Caco-2 (cell line): ENCODE measurements around the gene PFKFB1. TPM values are rescaled to one million over a fixed set of nuclear protein-coding genes. Genes with fewer than 3 reads are reported as not detected.

Source experiments
- BruUV-seq: library from RNA; stranded (reverse); fragments of 400-500 nt; replicated peaks from 2 replicates; lab custom pipeline; 2021; lab: Mats Ljungman, UMichigan
- CTCF ChIA-PET: fragments of 300-600 bp; sonication (Branson Sonifier 250); formaldehyde crosslinking; loops from one replicate; lab custom pipeline; 2022; ENCODE audit warnings: antibody characterized with exemption; lab: Charles Lee
- POLR2A ChIA-PET: fragments of 300-600 bp; sonication (Branson Sonifier 250); formaldehyde crosslinking; loops from one replicate; lab custom pipeline; 2022; ENCODE audit warnings: antibody characterized with exemption; lab: Charles Lee
- DNase-seq, 2 experiments: peaks; one replicate each; pipeline versions ENCODE4 v3.0.0 to v3.0.0-alpha.2; 2020 to 2022
- H3K27me3 ChIP-seq: replicated peaks from 2 replicates; pipeline ENCODE4 v1.6.0; 2011; ENCODE audit warnings: low read length; ENCODE audit not compliant: control insufficient read depth, insufficient read depth
- H3K36me3 ChIP-seq: 2 replicates; pipeline ENCODE4 v1.5.1; 2011; ENCODE audit warnings: low read length; ENCODE audit not compliant: control insufficient read depth, insufficient read depth
- H3K4me1 ChIP-seq: fragments of 250-450 bp; sonication (Bioruptor Pico); 2 replicates; pipeline ENCODE4 v1.5.1; 2020; ENCODE audit warnings: mild to moderate bottlenecking
- H3K4me3 ChIP-seq: 2 replicates; pipeline ENCODE4 v1.5.1; 2011; ENCODE audit warnings: low read depth, mild to moderate bottlenecking, control low read depth, low read length
- H3K9me3 ChIP-seq: fragments of 250-450 bp; sonication (Bioruptor Pico); 2 replicates; pipeline ENCODE4 v1.5.1; 2020; ENCODE audit warnings: mild to moderate bottlenecking, moderate library complexity
- H3K27ac Mint-ChIP-seq: one replicate; pipeline ENCODE4 v1.8.0; 2022; ENCODE audit warnings: mixed read lengths; ENCODE audit not compliant: unreplicated experiment
- H3K27me3 Mint-ChIP-seq: one replicate; pipeline ENCODE4 v1.8.0; 2022; ENCODE audit warnings: mixed read lengths; ENCODE audit not compliant: insufficient read depth, unreplicated experiment
- H3K36me3 Mint-ChIP-seq: one replicate; pipeline ENCODE4 v1.8.0; 2022; ENCODE audit warnings: mild to moderate bottlenecking, mixed read lengths; ENCODE audit not compliant: insufficient read depth, unreplicated experiment
- H3K4me1 Mint-ChIP-seq: one replicate; pipeline ENCODE4 v1.8.0; 2022; ENCODE audit warnings: low read depth, mixed read lengths; ENCODE audit not compliant: unreplicated experiment
- H3K4me3 Mint-ChIP-seq: one replicate; pipeline ENCODE4 v1.8.0; 2022; ENCODE audit warnings: mild to moderate bottlenecking, moderate library complexity, mixed read lengths; ENCODE audit not compliant: unreplicated experiment
- H3K9me3 Mint-ChIP-seq: one replicate; pipeline ENCODE4 v1.8.0; 2022; ENCODE audit warnings: mixed read lengths; ENCODE audit not compliant: unreplicated experiment
- CTCF ChIP-seq, 2 experiments: fragments of 200-600 bp in 1 of 2; IDR thresholded peaks; 1 replicate in 1 of 2; 2 replicates in 1 of 2; pipeline versions ENCODE4 v1.5.1 to v1.8.0; 2011 to 2022; ENCODE audit warnings: antibody characterized with exemption in 1 of 2, control low read depth in 1 of 2, inconsistent platforms in 1 of 2, low read depth in 1 of 2, low read length in 1 of 2, mild to moderate bottlenecking in 1 of 2, moderate library complexity in 1 of 2; ENCODE audit not compliant: insufficient read depth in 1 of 2, severe bottlenecking in 1 of 2, unreplicated experiment in 1 of 2
- intact Hi-C: fragments of 100-400 bp; cut with micrococcal nuclease; formaldehyde crosslinking; loops from one replicate; pipeline ENCODE4 v1.10.0; 2022; ENCODE audit not compliant: unreplicated experiment
- total RNA-seq: library from RNA; stranded (reverse); gene quantifications from 2 replicates; pipeline ENCODE4 v1.2.3, GENCODE V29; 2022

Gene PFKFB1
- total RNA-seq, 1 experiment from 2014 or later = not detected

- no peak overlapping the region for H3K27ac Mint-ChIP-seq
- CTCF ChIA-PET = no interaction called here
Measured at GRCh38 chrX:55028611-55029010, 34.6 kb upstream of the PFKFB1 start.

GRCh38 chrX:55028040-55028439, 34.1 kb upstream of the PFKFB1 start:
- Histone ChIP-seq H3K4me1 (no peaks in the 10 kb centered on the region), H3K9me3 (no peaks in the 10 kb centered on the region), H3K27me3 (no peaks in the 10 kb centered on the region), H3K4me3 (no peak overlapping the region), H3K36me3 (no peaks in the 10 kb centered on the region)
- POLR2A ChIA-PET = no interaction called here
- Mint-ChIP-seq H3K4me3 (no peak overlapping the region), H3K4me1 (no peaks in the 10 kb centered on the region), H3K9me3 (no peaks in the 10 kb centered on the region), H3K36me3 (no peaks in the 10 kb centered on the region), H3K27me3 (peaks cover 9% of the 10 kb centered on the region), H3K27ac (no peak overlapping the region)
- no TSS peak for BruUV-seq
- no peak for DNase-seq
- no peak for TF ChIP-seq CTCF (IDR thresholded peaks at IDR 0.05; ENCODE audit: insufficient read depth in 1 of 2, low read depth in 1 of 2, low read length in 1 of 2, severe bottlenecking in 1 of 2, unreplicated experiment in 1 of 2)
- intact Hi-C loops = no loop called here
- CTCF ChIA-PET = no interaction called here

More at GRCh38 chrX:55028611-55029010, 34.6 kb upstream of the PFKFB1 start:
- no TSS peak for BruUV-seq
- Histone ChIP-seq H3K36me3 (no peaks in the 10 kb centered on the region), H3K4me1 (no peaks in the 10 kb centered on the region), H3K27me3 (no peaks in the 10 kb centered on the region), H3K9me3 (no peaks in the 10 kb centered on the region), H3K4me3 (no peak overlapping the region)
- no peak for TF ChIP-seq CTCF (IDR thresholded peaks at IDR 0.05; ENCODE audit: insufficient read depth in 1 of 2, low read depth in 1 of 2, low read length in 1 of 2, severe bottlenecking in 1 of 2, unreplicated experiment in 1 of 2)
- Mint-ChIP-seq H3K4me3 (no peak overlapping the region), H3K4me1 (no peaks in the 10 kb centered on the region), H3K36me3 (no peaks in the 10 kb centered on the region), H3K9me3 (no peaks in the 10 kb centered on the region), H3K27me3 (peaks cover 9% of the 10 kb centered on the region)
- DNase-seq = no peak
- POLR2A ChIA-PET = no interaction called here
- intact Hi-C loops = no loop called here

GRCh38 chrX:55026840-55027239, 32.9 kb upstream of the PFKFB1 start:
- no peak overlapping the region for H3K4me3 Mint-ChIP-seq
- no peak overlapping the region for H3K4me3 ChIP-seq
- H3K4me1 ChIP-seq = no peaks in the 10 kb centered on the region
- H3K27me3 Mint-ChIP-seq = peaks cover 9% of the 10 kb centered on the region
- H3K36me3 Mint-ChIP-seq = no peaks in the 10 kb centered on the region
- no peaks in the 10 kb centered on the region for H3K9me3 ChIP-seq
- no peaks in the 10 kb centered on the region for H3K36me3 ChIP-seq
- CTCF ChIA-PET = no interaction called here
- H3K9me3 Mint-ChIP-seq = no peaks in the 10 kb centered on the region
- no peak for DNase-seq
- no peaks in the 10 kb centered on the region for H3K27me3 ChIP-seq
- no TSS peak for BruUV-seq
- H3K27ac Mint-ChIP-seq = no peak overlapping the region
- no peaks in the 10 kb centered on the region for H3K4me1 Mint-ChIP-seq
- intact Hi-C loops = no loop called here
- TF ChIP-seq CTCF (IDR thresholded peaks at IDR 0.05; ENCODE audit: insufficient read depth in 1 of 2, low read depth in 1 of 2, low read length in 1 of 2, severe bottlenecking in 1 of 2, unreplicated experiment in 1 of 2) = no peak
- POLR2A ChIA-PET = no interaction called here
